Medulla oblongata (tissue), 1 donor: ENCODE measurements around the gene KRTAP4-11.
"Not testable (repeated sequence)": the region's sequence is repeated elsewhere in the genome, so short reads cannot be mapped to it uniquely, and the experiment has no call there.

Experiments
- DNase-seq: peaks from one replicate; pipeline ENCODE4 v3.0.0-alpha.2; 2015; ENCODE audit errors: extremely low spot score

The KRTAP4-11 gene

GRCh38 chr17:41117846-41118386, at the start of gene KRTAP4-11:
KRTAP4-11 (minus strand) TSS chr17:41118373; CDS start chr17:41118315, 58 bp downstream.
- not testable (repeated sequence) for DNase-seq

GRCh38 chr17:41167561-41167960, 49.4 kb upstream of the KRTAP4-11 start:
- no peak for DNase-seq

GRCh38 chr17:41163828-41164227, 45.7 kb upstream of the KRTAP4-11 start:
- DNase-seq, result no peak

GRCh38 chr17:41160648-41161047, 42.5 kb upstream of the KRTAP4-11 start, which contains the start of gene KRTAP4-4:
KRTAP4-4 (minus strand) TSS chr17:41160748; CDS start chr17:41160691, 57 bp downstream.
- no peak for DNase-seq

GRCh38 chr17:41160190-41160589, 42.0 kb upstream of the KRTAP4-11 start:
- not testable (repeated sequence) for DNase-seq

- DNase-seq, result peak; percentile 62
These were observed 35.7 kb upstream of the KRTAP4-11 start for GRCh38 chr17:41153856-41154255.

- DNase-seq, result no peak
These were observed 33.4 kb upstream of the KRTAP4-11 start for GRCh38 chr17:41151525-41151924.

- no peak for DNase-seq
These were observed 31.9 kb upstream of the KRTAP4-11 start for GRCh38 chr17:41150026-41150425.

GRCh38 chr17:41149652-41149985, 31.4 kb upstream of the KRTAP4-11 start, which contains the start of gene KRTAP4-5:
KRTAP4-5 (minus strand) TSS chr17:41149825; CDS start chr17:41149767, 58 bp downstream.
- no peak for DNase-seq

- not testable (repeated sequence) for DNase-seq
These were observed 30.9 kb upstream of the KRTAP4-11 start for GRCh38 chr17:41148971-41149651.

GRCh38 chr17:41147531-41148204, 29.5 kb upstream of the KRTAP4-11 start:
- no peak for DNase-seq

- no peak for DNase-seq
These were observed 27.1 kb upstream of the KRTAP4-11 start for GRCh38 chr17:41145261-41145660.

- no peak for DNase-seq
These were observed 26.7 kb upstream of the KRTAP4-11 start for GRCh38 chr17:41144846-41145245.

GRCh38 chr17:41141361-41141760, 23.2 kb upstream of the KRTAP4-11 start:
- no peak for DNase-seq

- no peak for DNase-seq
These were observed 22.4 kb upstream of the KRTAP4-11 start, which contains the start of gene KRTAP4-6 for GRCh38 chr17:41140360-41141131. KRTAP4-6 (minus strand) TSS chr17:41140544; CDS start chr17:41140487, 57 bp downstream.

- DNase-seq, result not testable (repeated sequence)
These were observed 21.7 kb upstream of the KRTAP4-11 start for GRCh38 chr17:41139865-41140264.

- no peak for DNase-seq
These were observed 15.9 kb upstream of the KRTAP4-11 start for GRCh38 chr17:41133880-41134735.

GRCh38 chr17:41131979-41132378, 13.8 kb upstream of the KRTAP4-11 start:
- DNase-seq, result no peak

GRCh38 chr17:41127371-41127770, 9.2 kb upstream of the KRTAP4-11 start:
- no peak for DNase-seq

- DNase-seq, result no peak
These were observed 8.2 kb upstream of the KRTAP4-11 start for GRCh38 chr17:41126412-41126811.

- DNase-seq, result no peak
These were observed 6.9 kb upstream of the KRTAP4-11 start for GRCh38 chr17:41125064-41125463.
